ENCODE results near the gene TBC1D22A.

The TBC1D22A gene

DNA sequence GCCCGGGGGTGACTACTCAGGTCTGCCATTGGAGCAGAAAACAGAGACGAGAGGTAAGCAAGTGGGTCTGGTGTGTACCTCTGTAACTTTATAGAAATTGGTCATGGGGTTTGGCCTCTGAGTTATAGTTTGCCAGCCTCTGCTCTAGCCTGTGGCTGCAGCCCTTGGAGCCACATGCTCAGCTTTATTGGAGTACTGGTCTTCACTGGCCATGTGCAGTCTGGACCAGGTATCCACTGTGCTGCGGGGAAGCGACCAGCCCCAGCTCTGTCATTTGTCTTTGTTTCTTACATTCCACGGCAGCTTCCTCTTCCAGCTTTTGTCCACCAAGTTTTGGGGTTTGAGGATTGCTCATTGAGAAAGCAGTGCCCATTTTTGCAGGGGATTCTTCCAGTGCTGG is 453.4 kb downstream of the TBC1D22A start:
- WGBS (ENCODE audit: extremely low coverage, insufficient coverage, low lambda C conversion rate) = no CpG with 5 or more reads among the region's 5 CpGs
- Histone ChIP-seq H2AK5ac (ENCODE audit: low read length) (no peak overlapping the region), H3K27me3 (ENCODE audit: insufficient read depth, low read length, poor library complexity) (no peaks in the 10 kb centered on the region), H3K4me3 (ENCODE audit: low read length) (no peak overlapping the region), H2BK120ac (ENCODE audit: low read depth, low read length) (no peak overlapping the region), H4K5ac (ENCODE audit: low read length) (no peak overlapping the region), H3K79me1 (ENCODE audit: low read length) (no peaks in the 10 kb centered on the region), H2BK15ac (replicated peaks; ENCODE audit: low read depth) (no peak overlapping the region), H3K27ac (ENCODE audit: low read depth, low read length) (no peak overlapping the region), H2BK5ac (ENCODE audit: low read length) (no peak overlapping the region), H3K23ac (ENCODE audit: low read length) (no peak overlapping the region), H3K9ac (ENCODE audit: low read length) (no peak overlapping the region), H4K8ac (ENCODE audit: low read depth, low read length) (no peak overlapping the region), H3K18ac (ENCODE audit: low read length) (no peak overlapping the region), H3K56ac (ENCODE audit: low read length) (no peak overlapping the region), H3K79me2 (ENCODE audit: control insufficient read depth, insufficient read depth, low read length) (no peaks in the 10 kb centered on the region), H3K4me2 (ENCODE audit: low read length) (no peak overlapping the region), H3K4me1 (ENCODE audit: control insufficient read depth, low read depth, low read length) (no peaks in the 10 kb centered on the region), H3K36me3 (ENCODE audit: control insufficient read depth, insufficient read depth, low read length) (no peaks in the 10 kb centered on the region), H3K4ac (ENCODE audit: low read depth, low read length) (no peak overlapping the region)
- DNase-seq = no peak

DNA sequence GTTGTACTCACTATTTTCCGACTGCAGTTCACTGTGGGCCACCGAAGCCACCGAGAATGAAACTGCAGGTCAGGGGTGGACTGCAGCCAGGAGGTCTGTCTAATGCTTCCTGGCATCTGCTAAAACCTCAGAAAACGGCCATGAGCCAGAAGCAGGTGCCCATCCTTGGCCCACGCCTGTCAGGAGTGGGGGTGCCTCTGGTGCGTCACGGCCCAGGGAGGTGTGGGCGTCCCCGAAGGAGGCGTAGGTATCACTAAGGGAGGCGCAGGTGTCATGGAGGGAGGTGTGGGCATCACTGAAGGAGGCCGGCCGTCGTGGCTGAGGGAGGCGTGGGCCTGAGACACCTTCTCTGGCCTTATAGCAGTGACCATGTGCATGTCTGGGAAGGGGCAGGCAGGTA is 456.2 kb downstream of the TBC1D22A start:
- Histone ChIP-seq H3K36me3 (ENCODE audit: control insufficient read depth, insufficient read depth, low read length) (no peaks in the 10 kb centered on the region), H3K23ac (ENCODE audit: low read length) (no peak overlapping the region), H2AK5ac (ENCODE audit: low read length) (no peak overlapping the region), H3K4me3 (ENCODE audit: low read length) (no peak overlapping the region), H3K4ac (ENCODE audit: low read depth, low read length) (no peak overlapping the region), H3K27me3 (ENCODE audit: insufficient read depth, low read length, poor library complexity) (no peaks in the 10 kb centered on the region), H2BK5ac (ENCODE audit: low read length) (no peak overlapping the region), H3K79me2 (ENCODE audit: control insufficient read depth, insufficient read depth, low read length) (no peaks in the 10 kb centered on the region), H2BK120ac (ENCODE audit: low read depth, low read length) (no peak overlapping the region), H3K56ac (ENCODE audit: low read length) (no peak overlapping the region), H3K4me2 (ENCODE audit: low read length) (no peak overlapping the region), H3K18ac (ENCODE audit: low read length) (no peak overlapping the region), H4K8ac (ENCODE audit: low read depth, low read length) (no peak overlapping the region), H3K27ac (ENCODE audit: low read depth, low read length) (no peak overlapping the region), H2BK15ac (replicated peaks; ENCODE audit: low read depth) (no peak overlapping the region), H3K9ac (ENCODE audit: low read length) (no peak overlapping the region), H3K4me1 (ENCODE audit: control insufficient read depth, low read depth, low read length) (no peaks in the 10 kb centered on the region), H3K79me1 (ENCODE audit: low read length) (no peaks in the 10 kb centered on the region), H4K5ac (ENCODE audit: low read length) (no peak overlapping the region)
- DNase-seq = no peak
- no CpG with 5 or more reads among the region's 15 CpGs for WGBS (ENCODE audit: extremely low coverage, insufficient coverage, low lambda C conversion rate)

DNA sequence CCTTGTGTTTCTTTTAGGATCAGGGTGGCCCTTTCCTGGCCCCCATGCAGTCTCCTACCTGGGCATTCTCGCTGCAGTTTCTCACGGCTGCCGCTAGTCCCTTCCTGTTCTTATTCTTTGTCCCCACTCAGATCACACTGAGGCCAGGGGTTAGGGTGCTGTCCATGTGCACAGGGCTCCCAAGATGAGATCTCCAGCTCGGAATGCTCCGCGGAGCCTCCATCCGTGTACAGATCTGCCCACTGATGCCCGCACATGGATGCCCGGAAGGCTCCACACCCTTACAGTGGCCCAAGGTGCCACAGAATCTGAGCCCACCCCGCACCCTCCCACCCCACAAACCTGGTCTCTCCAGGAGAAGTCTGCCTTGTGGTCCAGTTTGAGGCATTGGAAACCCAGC is 457.3 kb downstream of the TBC1D22A start:
- DNase-seq = no peak
- Histone ChIP-seq H3K4me3 (ENCODE audit: low read length) (no peak overlapping the region), H2BK120ac (ENCODE audit: low read depth, low read length) (no peak overlapping the region), H3K79me2 (ENCODE audit: control insufficient read depth, insufficient read depth, low read length) (no peaks in the 10 kb centered on the region), H3K56ac (ENCODE audit: low read length) (no peak overlapping the region), H3K79me1 (ENCODE audit: low read length) (no peaks in the 10 kb centered on the region), H3K4me2 (ENCODE audit: low read length) (no peak overlapping the region), H4K8ac (ENCODE audit: low read depth, low read length) (no peak overlapping the region), H3K23ac (ENCODE audit: low read length) (no peak overlapping the region), H2BK5ac (ENCODE audit: low read length) (no peak overlapping the region), H4K5ac (ENCODE audit: low read length) (no peak overlapping the region), H3K18ac (ENCODE audit: low read length) (no peak overlapping the region), H3K27ac (ENCODE audit: low read depth, low read length) (no peak overlapping the region), H3K27me3 (ENCODE audit: insufficient read depth, low read length, poor library complexity) (no peaks in the 10 kb centered on the region), H2AK5ac (ENCODE audit: low read length) (no peak overlapping the region), H3K4ac (ENCODE audit: low read depth, low read length) (no peak overlapping the region), H2BK15ac (replicated peaks; ENCODE audit: low read depth) (no peak overlapping the region), H3K36me3 (ENCODE audit: control insufficient read depth, insufficient read depth, low read length) (no peaks in the 10 kb centered on the region), H3K9ac (ENCODE audit: low read length) (no peak overlapping the region), H3K4me1 (ENCODE audit: control insufficient read depth, low read depth, low read length) (no peaks in the 10 kb centered on the region)
- no CpG with 5 or more reads among the region's 10 CpGs for WGBS (ENCODE audit: extremely low coverage, insufficient coverage, low lambda C conversion rate)

DNA sequence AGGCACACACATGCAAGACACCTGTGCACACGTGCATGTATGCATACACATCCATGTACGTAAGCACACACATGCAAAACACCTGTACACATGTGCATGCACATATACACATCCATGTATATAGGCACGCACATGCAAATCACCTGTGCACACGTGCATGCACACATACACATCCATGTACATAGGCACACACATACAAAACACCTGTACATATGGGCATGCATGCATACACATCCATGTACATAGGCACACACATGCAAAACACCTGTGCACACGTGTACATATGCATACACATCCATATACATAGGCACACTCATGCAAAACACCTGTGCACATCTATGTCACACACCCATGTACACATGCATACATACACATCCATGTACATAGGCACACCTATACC is 458.3 kb downstream of the TBC1D22A start:
- Histone ChIP-seq H3K4me1 (ENCODE audit: control insufficient read depth, low read depth, low read length) (no peaks in the 10 kb centered on the region), H3K4me3 (ENCODE audit: low read length) (peak overlapping the region; percentile 1), H2BK120ac (ENCODE audit: low read depth, low read length) (no peak overlapping the region), H3K4me2 (ENCODE audit: low read length) (no peak overlapping the region), H3K79me1 (ENCODE audit: low read length) (no peaks in the 10 kb centered on the region), H2BK5ac (ENCODE audit: low read length) (no peak overlapping the region), H3K27ac (ENCODE audit: low read depth, low read length) (no peak overlapping the region), H3K36me3 (ENCODE audit: control insufficient read depth, insufficient read depth, low read length) (no peaks in the 10 kb centered on the region), H3K23ac (ENCODE audit: low read length) (no peak overlapping the region), H2AK5ac (ENCODE audit: low read length) (no peak overlapping the region), H3K27me3 (ENCODE audit: insufficient read depth, low read length, poor library complexity) (no peaks in the 10 kb centered on the region), H3K4ac (ENCODE audit: low read depth, low read length) (no peak overlapping the region), H4K8ac (ENCODE audit: low read depth, low read length) (no peak overlapping the region), H2BK15ac (replicated peaks; ENCODE audit: low read depth) (no peak overlapping the region), H3K56ac (ENCODE audit: low read length) (no peak overlapping the region), H3K9ac (ENCODE audit: low read length) (no peak overlapping the region), H3K18ac (ENCODE audit: low read length) (no peak overlapping the region), H4K5ac (ENCODE audit: low read length) (no peak overlapping the region), H3K79me2 (ENCODE audit: control insufficient read depth, insufficient read depth, low read length) (no peaks in the 10 kb centered on the region)
- DNase-seq = no peak
- WGBS (ENCODE audit: extremely low coverage, insufficient coverage, low lambda C conversion rate) = no CpG with 5 or more reads among the region's 5 CpGs

DNA sequence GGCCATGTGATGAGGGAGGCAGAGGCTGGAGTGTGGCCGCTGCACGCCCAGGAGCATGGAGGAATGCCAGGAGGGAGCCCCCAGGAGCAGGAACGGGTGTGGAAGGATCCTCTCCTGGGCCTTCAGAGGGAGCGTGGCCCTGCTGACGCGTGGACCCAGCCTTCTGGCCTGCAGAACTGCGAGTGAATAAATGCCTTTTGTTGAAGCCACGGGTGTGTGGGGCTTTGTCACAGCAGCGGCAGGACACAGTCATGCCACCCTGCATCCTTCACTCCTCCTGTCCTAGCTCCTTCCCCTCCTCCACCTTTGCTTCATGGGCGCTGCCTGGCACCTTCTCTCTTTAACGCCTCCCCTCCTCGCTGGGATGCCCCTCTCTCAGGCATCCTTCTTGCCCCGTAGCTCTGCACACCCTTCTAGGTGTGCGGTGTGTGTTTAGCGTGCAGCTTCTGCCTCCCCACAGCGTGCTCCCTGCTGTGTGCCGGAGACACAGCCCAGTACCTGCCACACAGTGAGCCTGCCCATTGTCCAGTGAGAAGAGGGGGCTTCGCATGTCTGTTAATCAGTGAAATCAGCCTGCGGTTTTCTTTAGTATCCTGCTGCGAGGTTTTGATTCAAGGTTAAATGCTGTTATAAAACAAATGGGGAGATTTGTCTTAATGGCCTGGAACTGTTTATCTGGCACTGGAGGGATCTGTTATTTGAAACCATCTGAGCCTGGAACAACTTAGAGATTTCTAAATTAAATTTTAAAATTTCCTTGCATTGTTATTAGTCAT is 459.6 kb downstream of the TBC1D22A start:
- Histone ChIP-seq H3K27ac (ENCODE audit: low read depth, low read length) (no peak overlapping the region), H3K23ac (ENCODE audit: low read length) (no peak overlapping the region), H2BK15ac (replicated peaks; ENCODE audit: low read depth) (no peak overlapping the region), H2AK5ac (ENCODE audit: low read length) (no peak overlapping the region), H3K56ac (ENCODE audit: low read length) (no peak overlapping the region), H2BK5ac (ENCODE audit: low read length) (no peak overlapping the region), H3K4me2 (ENCODE audit: low read length) (no peak overlapping the region), H4K8ac (ENCODE audit: low read depth, low read length) (no peak overlapping the region), H3K9ac (ENCODE audit: low read length) (no peak overlapping the region), H3K27me3 (ENCODE audit: insufficient read depth, low read length, poor library complexity) (no peaks in the 10 kb centered on the region), H3K4me1 (ENCODE audit: control insufficient read depth, low read depth, low read length) (no peaks in the 10 kb centered on the region), H3K4ac (ENCODE audit: low read depth, low read length) (no peak overlapping the region), H3K79me2 (ENCODE audit: control insufficient read depth, insufficient read depth, low read length) (no peaks in the 10 kb centered on the region), H3K36me3 (ENCODE audit: control insufficient read depth, insufficient read depth, low read length) (no peaks in the 10 kb centered on the region), H3K4me3 (ENCODE audit: low read length) (no peak overlapping the region), H2BK120ac (ENCODE audit: low read depth, low read length) (no peak overlapping the region), H4K5ac (ENCODE audit: low read length) (no peak overlapping the region), H3K18ac (ENCODE audit: low read length) (no peak overlapping the region), H3K79me1 (ENCODE audit: low read length) (no peaks in the 10 kb centered on the region)
- no CpG with 5 or more reads among the region's 20 CpGs for WGBS (ENCODE audit: extremely low coverage, insufficient coverage, low lambda C conversion rate)
- DNase-seq = no peak

Measured in mesendoderm (in vitro differentiated cells).